HG03045 (cell line): Measurements from ENCODE around the gene ADAMTS5.

ENCODE experiments used
- ATAC-seq: cut with Tn5 transposase; IDR thresholded peaks from one replicate; pipeline ENCODE4 v1.9.1; 2021; ENCODE audit warnings: mild to moderate bottlenecking, moderate library complexity; ENCODE audit not compliant: unreplicated experiment

Gene ADAMTS5

GRCh38 chr21:26949830-26950229 lies 17.1 kb downstream of the ADAMTS5 start:
- ATAC-seq: no peak

GRCh38 chr21:26948194-26948593 lies 18.7 kb downstream of the ADAMTS5 start:
- ATAC-seq: no peak

- ATAC-seq: no peak
Observed at GRCh38 chr21:26946744-26947446, 20.0 kb downstream of the ADAMTS5 start.

- no peak for ATAC-seq
Observed at GRCh38 chr21:26945916-26946675, 20.8 kb downstream of the ADAMTS5 start.

- ATAC-seq: no peak
Observed at GRCh38 chr21:26943921-26944320, 23.0 kb downstream of the ADAMTS5 start.

- ATAC-seq: no peak
Observed at GRCh38 chr21:26941421-26941820, 25.5 kb downstream of the ADAMTS5 start.

GRCh38 chr21:26939601-26940111 lies 27.2 kb downstream of the ADAMTS5 start:
- ATAC-seq: no peak

- no peak for ATAC-seq
Observed at GRCh38 chr21:26936641-26937040, 30.2 kb downstream of the ADAMTS5 start.

- no peak for ATAC-seq
Observed at GRCh38 chr21:26935977-26936376, 30.9 kb downstream of the ADAMTS5 start.

- no peak for ATAC-seq
Observed at GRCh38 chr21:26934383-26934782, 32.5 kb downstream of the ADAMTS5 start.

- no peak for ATAC-seq
Observed at GRCh38 chr21:26933448-26933847, 33.4 kb downstream of the ADAMTS5 start.

- ATAC-seq: no peak
Observed at GRCh38 chr21:26925636-26926035, 41.3 kb downstream of the ADAMTS5 start.

GRCh38 chr21:26925122-26925521 lies 41.8 kb downstream of the ADAMTS5 start:
- ATAC-seq: no peak

- no peak for ATAC-seq
Observed at GRCh38 chr21:26923986-26924385, 42.9 kb downstream of the ADAMTS5 start.

- ATAC-seq: no peak
Observed at GRCh38 chr21:26920055-26920454, 46.8 kb downstream of the ADAMTS5 start.

GRCh38 chr21:26918323-26919079 lies 48.4 kb downstream of the ADAMTS5 start:
- ATAC-seq: no peak

- no peak for ATAC-seq
Observed at GRCh38 chr21:26916799-26917198, 50.1 kb downstream of the ADAMTS5 start.

- ATAC-seq: no peak
Observed at GRCh38 chr21:26914557-26914956, 52.3 kb downstream of the ADAMTS5 start.

- no peak for ATAC-seq
Observed at GRCh38 chr21:26912466-26912865, 54.4 kb downstream of the ADAMTS5 start.

- ATAC-seq: no peak
Observed at GRCh38 chr21:26909972-26910371, 56.9 kb downstream of the ADAMTS5 start.

- ATAC-seq: no peak
Observed at GRCh38 chr21:26900980-26901379, 65.9 kb downstream of the ADAMTS5 start.
